Suprapubic skin (tissue), 4 donors: ENCODE data around the gene UBE2F. TPM values are rescaled to one million over a fixed set of nuclear protein-coding genes. Genes with fewer than 3 reads are reported as not detected.

Source experiments
- DNase-seq, 2 donors: peaks; one replicate each; pipeline ENCODE4 v3.0.0-alpha.2; 2019; ENCODE audit warnings: low spot score in 2 of 2
- H3K27ac ChIP-seq: fragments of 200-600 bp; sonication (generic); one replicate; pipeline ENCODE4 v1.5.1; 2019
- H3K27me3 ChIP-seq: fragments of 200-600 bp; sonication (generic); one replicate; pipeline ENCODE4 v1.5.1; 2019
- H3K36me3 ChIP-seq: fragments of 200-600 bp; sonication (generic); one replicate; pipeline ENCODE4 v1.5.1; 2019
- H3K4me1 ChIP-seq: fragments of 200-600 bp; sonication (generic); one replicate; pipeline ENCODE4 v1.5.1; 2019
- H3K4me3 ChIP-seq: fragments of 200-600 bp; sonication (generic); one replicate; pipeline ENCODE4 v1.5.1; 2019; ENCODE audit warnings: mild to moderate bottlenecking
- H3K9me3 ChIP-seq: fragments of 200-600 bp; sonication (generic); one replicate; pipeline ENCODE4 v1.5.1; 2019
- CTCF ChIP-seq, 2 donors: fragments of 200-600 bp in 1 of 2; fragments of 450-650 bp in 1 of 2; sonication (generic) in 1 of 2; IDR thresholded peaks; one replicate each; pipeline ENCODE4 v1.5.1; 2016 to 2019; ENCODE audit warnings: antibody characterized with exemption in 2 of 2, mild to moderate bottlenecking in 1 of 2, moderate library complexity in 1 of 2
- EP300 ChIP-seq: sonication (generic); formaldehyde crosslinking; IDR thresholded peaks from one replicate; pipeline ENCODE4 v1.6.1; 2017; ENCODE audit warnings: antibody characterized with exemption
- POLR2A ChIP-seq, 2 donors: fragments of 450-650 bp; IDR thresholded peaks; one replicate each; pipeline ENCODE4 v1.6.1; 2017; ENCODE audit warnings: antibody characterized with exemption in 2 of 2, mild to moderate bottlenecking in 2 of 2, moderate library complexity in 2 of 2
- POLR2AphosphoS5 ChIP-seq, 3 donors: sonication (generic); formaldehyde crosslinking; IDR thresholded peaks; one replicate each; pipeline ENCODE4 v1.6.1; 2017; ENCODE audit warnings: antibody characterized with exemption in 3 of 3
- WGBS: methylation state at CpG from one replicate; pipeline ENCODE4 v1.1.5; 2018; 5-methylcytosine and 5-hydroxymethylcytosine counted together
- total RNA-seq, 4 donors: library from RNA; depleted of rRNA; stranded (reverse); fragments of >200 nt; gene quantifications; one replicate each; pipeline ENCODE4 v1.1.0, GENCODE V29; 2016

The UBE2F gene
- total RNA-seq, 4 donors from 2014 or later: 32.2 to 63.6 (median 39.7) TPM

GRCh38 chr2:237921967-237922492 lies 44.8 kb upstream of the UBE2F start:
- WGBS: 86% methylated on average over 10 of the region's 10 CpGs
- no peaks in the 10 kb centered on the region for H3K9me3 ChIP-seq
- no peak overlapping the region for H3K27ac ChIP-seq
- no peaks in the 10 kb centered on the region for H3K36me3 ChIP-seq
- peaks cover 13% of the 10 kb centered on the region for H3K4me1 ChIP-seq
- DNase-seq: no peak
- no peaks in the 10 kb centered on the region for H3K27me3 ChIP-seq
- no peak overlapping the region for H3K4me3 ChIP-seq
- TF ChIP-seq EP300 (no peak), POLR2A (IDR thresholded peaks at IDR 0.05) (no peak), POLR2AphosphoS5 (IDR thresholded peaks at IDR 0.05) (no peak), CTCF (IDR thresholded peaks at IDR 0.05) (no peak)

GRCh38 chr2:237922641-237923361 lies 44.0 kb upstream of the UBE2F start:
- peak overlapping the region; percentile 4 for H3K27ac ChIP-seq
- no peaks in the 10 kb centered on the region for H3K36me3 ChIP-seq
- 29% methylated on average over 6 of the region's 13 CpGs for WGBS
- TF ChIP-seq CTCF (IDR thresholded peaks at IDR 0.05) (no peak), POLR2AphosphoS5 (IDR thresholded peaks at IDR 0.05) (no peak)
- DNase-seq: no peak
- no peaks in the 10 kb centered on the region for H3K9me3 ChIP-seq
- peaks cover 13% of the 10 kb centered on the region for H3K4me1 ChIP-seq
- peak overlapping the region; percentile 17 for H3K4me3 ChIP-seq
- H3K27me3 ChIP-seq: no peaks in the 10 kb centered on the region

- Histone ChIP-seq H3K36me3 (no peaks in the 10 kb centered on the region), H3K4me3 (peak overlapping the region; percentile 17), H3K4me1 (peaks cover 13% of the 10 kb centered on the region), H3K9me3 (no peaks in the 10 kb centered on the region), H3K27ac (peak overlapping the region; percentile 4), H3K27me3 (no peaks in the 10 kb centered on the region)
- TF ChIP-seq POLR2A (IDR thresholded peaks at IDR 0.05) (no peak), EP300 (no peak), POLR2AphosphoS5 (IDR thresholded peaks at IDR 0.05) (peak in 1 of 3 donors; percentile 29), CTCF (IDR thresholded peaks at IDR 0.05) (peak; percentile 96 to 99)
- DNase-seq: peak in 1 of 2 donors; percentile 84
- WGBS: 2% methylated on average over 23 of the region's 33 CpGs
Measured at GRCh38 chr2:237923481-237924163, 43.2 kb upstream of the UBE2F start.

- Histone ChIP-seq H3K4me3 (no peak overlapping the region), H3K27ac (no peak overlapping the region), H3K27me3 (no peaks in the 10 kb centered on the region), H3K36me3 (no peaks in the 10 kb centered on the region), H3K4me1 (peaks cover 13% of the 10 kb centered on the region), H3K9me3 (no peaks in the 10 kb centered on the region)
- no peak for TF ChIP-seq POLR2A (IDR thresholded peaks at IDR 0.05)
- no peak for TF ChIP-seq CTCF (IDR thresholded peaks at IDR 0.05)
- no peak for TF ChIP-seq EP300
- TF ChIP-seq POLR2AphosphoS5 (IDR thresholded peaks at IDR 0.05): no peak
- 91% methylated on average over 14 of the region's 14 CpGs for WGBS
- no peak for DNase-seq
Measured at GRCh38 chr2:237924164-237924534, 42.7 kb upstream of the UBE2F start.

- Histone ChIP-seq H3K4me1 (peaks cover 24% of the 10 kb centered on the region), H3K4me3 (no peak overlapping the region), H3K9me3 (no peaks in the 10 kb centered on the region), H3K27me3 (no peaks in the 10 kb centered on the region), H3K27ac (no peak overlapping the region), H3K36me3 (no peaks in the 10 kb centered on the region)
- WGBS: 86% methylated on average over 5 of the region's 5 CpGs
- DNase-seq: no peak
- no peak for TF ChIP-seq CTCF (IDR thresholded peaks at IDR 0.05)
- no peak for TF ChIP-seq POLR2A (IDR thresholded peaks at IDR 0.05)
- no peak for TF ChIP-seq EP300
- TF ChIP-seq POLR2AphosphoS5 (IDR thresholded peaks at IDR 0.05): no peak
Measured at GRCh38 chr2:237927135-237927534, 39.7 kb upstream of the UBE2F start.
